Endothelial cell of umbilical vein (primary cell): Measurements from ENCODE around the gene ATXN7L1. TPM values are rescaled to one million over a fixed set of nuclear protein-coding genes. Genes with fewer than 3 reads are reported as not detected.

Source experiments
- BruUV-seq: library from RNA; stranded (reverse); fragments of 400-500 nt; replicated peaks from 2 replicates; lab custom pipeline; 2021; lab: Mats Ljungman, UMichigan
- CTCF ChIA-PET: fragments of 300-600, 350-600 bp; sonication (Branson Sonifier 250); formaldehyde crosslinking; loops from one replicate; lab custom pipeline; 2021; ENCODE audit warnings: antibody characterized with exemption, inconsistent platforms; lab: Charles Lee
- POLR2A ChIA-PET: fragments of 300-600, 350-600 bp; sonication (Branson Sonifier 250); formaldehyde crosslinking; loops from one replicate; lab custom pipeline; 2021; ENCODE audit warnings: antibody characterized with exemption, inconsistent platforms; lab: Charles Lee
- DNase-seq: peaks from one replicate; pipeline ENCODE4 v3.0.0-alpha.2; 2011; ENCODE audit warnings: low read depth, low spot score
- FAIRE-seq: peaks from 2 replicates; lab custom pipeline; 2011; peaks lifted over from hg19 to GRCh38; lab: Jason Lieb, UNC
- H2AFZ ChIP-seq: 2 replicates; pipeline ENCODE4 v1.6.0; 2012; ENCODE audit warnings: low read depth, low read length, control low read depth, inconsistent platforms
- H3K27ac ChIP-seq: 2 replicates; pipeline ENCODE4 v1.5.1; 2011; ENCODE audit warnings: low read depth, mild to moderate bottlenecking, control low read depth, low read length, moderate library complexity; ENCODE audit not compliant: insufficient read depth
- H3K27me3 ChIP-seq, 2 experiments: 2 replicates each; pipeline versions ENCODE4 v1.6.0 to v1.6.1; 2011; ENCODE audit warnings: low read length in 2 of 2, mixed read lengths in 1 of 2; ENCODE audit not compliant: control insufficient read depth in 2 of 2, insufficient read depth in 2 of 2
- H3K36me3 ChIP-seq, 2 experiments: 2 replicates in 1 of 2; 3 replicates in 1 of 2; pipeline ENCODE4 v1.5.1; 2011; ENCODE audit warnings: low read length in 2 of 2, mild to moderate bottlenecking in 1 of 2, moderate library complexity in 1 of 2; ENCODE audit not compliant: control insufficient read depth in 2 of 2, insufficient read depth in 2 of 2; ENCODE audit errors: extremely low read depth in 1 of 2
- H3K4me1 ChIP-seq: 3 replicates; pipeline ENCODE4 v1.5.1; 2011; ENCODE audit warnings: mild to moderate bottlenecking, low read length; ENCODE audit not compliant: control insufficient read depth, insufficient read depth; ENCODE audit errors: extremely low read depth
- H3K4me2 ChIP-seq: 2 replicates; pipeline ENCODE4 v1.6.1; 2011; ENCODE audit warnings: low read length, control low read depth, mixed read lengths; ENCODE audit not compliant: insufficient read depth
- H3K4me3 ChIP-seq, 3 experiments: fragments of 200-600 bp in 1 of 3; sonication (generic), shearing (Covaris generic) in 1 of 3; replicated peaks in 1 of 3; 2 replicates each; pipeline ENCODE4 v1.5.1; 2011 to 2016; ENCODE audit warnings: control low read depth in 3 of 3, low read length in 3 of 3, mild to moderate bottlenecking in 2 of 3, inconsistent platforms in 1 of 3, low read depth in 1 of 3, moderate library complexity in 1 of 3; ENCODE audit not compliant: insufficient read depth in 1 of 3
- H3K79me2 ChIP-seq: 2 replicates; pipeline ENCODE4 v1.6.0; 2012; ENCODE audit warnings: low read length, inconsistent platforms; ENCODE audit not compliant: control insufficient read depth, insufficient read depth
- H3K9ac ChIP-seq: replicated peaks from 2 replicates; pipeline ENCODE3; 2011; ENCODE audit warnings: low read length, control low read depth; ENCODE audit not compliant: insufficient read depth; ENCODE audit errors: extremely low read depth
- H3K9me1 ChIP-seq: replicated peaks from 3 replicates; pipeline ENCODE4 v1.6.0; 2011; ENCODE audit warnings: mild to moderate bottlenecking, low read length; ENCODE audit not compliant: control insufficient read depth, insufficient read depth; ENCODE audit errors: extremely low read depth
- H3K9me3 ChIP-seq: replicated peaks from 2 replicates; pipeline ENCODE4 v1.5.1; 2012; ENCODE audit warnings: low read length, inconsistent platforms; ENCODE audit not compliant: control insufficient read depth, insufficient read depth
- H4K20me1 ChIP-seq: replicated peaks from 2 replicates; pipeline ENCODE3; 2011; ENCODE audit warnings: mild to moderate bottlenecking, low read length; ENCODE audit not compliant: control insufficient read depth, insufficient read depth; ENCODE audit errors: extremely low read depth
- EZH2 ChIP-seq: IDR thresholded peaks from 2 replicates; pipeline ENCODE4 v1.6.1; 2012; ENCODE audit warnings: borderline replicate concordance, low read depth, mild to moderate bottlenecking, moderate library complexity, low read length, inconsistent platforms; ENCODE audit not compliant: severe bottlenecking
- FOS ChIP-seq: IDR thresholded peaks from 2 replicates; pipeline ENCODE4 v1.6.1; 2011; ENCODE audit warnings: mild to moderate bottlenecking, low read length, moderate library complexity, borderline replicate concordance; ENCODE audit not compliant: insufficient read depth
- GATA2 ChIP-seq: IDR thresholded peaks from 2 replicates; pipeline ENCODE4 v1.7.0; 2011; ENCODE audit warnings: low read depth, mild to moderate bottlenecking, moderate library complexity, mixed read lengths, low read length; ENCODE audit not compliant: insufficient read length, insufficient read depth
- JUN ChIP-seq: IDR thresholded peaks from 2 replicates; pipeline ENCODE4 v1.6.1; 2011; ENCODE audit warnings: borderline replicate concordance, low read depth; ENCODE audit not compliant: insufficient read length, insufficient read depth
- MYC ChIP-seq: IDR thresholded peaks from one replicate; pipeline ENCODE4 v1.6.1; 2011; ENCODE audit warnings: mild to moderate bottlenecking, low read depth, low read length
- POLR2A ChIP-seq: IDR thresholded peaks from 2 replicates; pipeline ENCODE4 v1.6.1; 2012; ENCODE audit warnings: low read depth, mild to moderate bottlenecking, control low read depth, low read length
- POLR2AphosphoS5 ChIP-seq: IDR thresholded peaks from 2 replicates; pipeline ENCODE4 v1.6.1; 2012; ENCODE audit warnings: low read depth, mild to moderate bottlenecking, control low read depth, low read length, moderate library complexity; ENCODE audit not compliant: insufficient read depth
- dilution Hi-C: fragments of 300-500 bp; cut with MboI; formaldehyde crosslinking; loops from one replicate; pipeline ENCODE4 v1.15.0; 2019; ENCODE audit warnings: low sequenced_read_pairs; ENCODE audit not compliant: extremely low pct_ligation_motif_present
- intact Hi-C: fragments of 100-400 bp; cut with micrococcal nuclease; formaldehyde crosslinking; loops from one replicate; pipeline ENCODE4 v1.10.0; 2022
- polyA plus RNA-seq, 4 experiments: library from polyadenylated mRNA; depleted of rRNA in 3 of 4; stranded (reverse) in 3 of 4; unstranded in 1 of 4; fragments of >200 nt; gene quantifications; 2 replicates each; pipeline versions ENCODE4 v1.2.1 to v1.2.3, GENCODE V29; 2011 to 2012; ENCODE audit warnings: missing spikeins in 1 of 4
- total RNA-seq: library from RNA; stranded (reverse); gene quantifications from 2 replicates; pipeline ENCODE4 v1.2.3, GENCODE V29; 2021
- TF ChIP-seq, protein P1 (sequence below): IDR thresholded peaks from 2 replicates; pipeline ENCODE4 v1.6.1; 2011; ENCODE audit not compliant: insufficient read depth, insufficient read length
- TF ChIP-seq, protein P2 (sequence below), 2 donors: IDR thresholded peaks; 1 replicate in 1 of 2; 2 replicates in 1 of 2; pipeline ENCODE4 v1.5.1; 2011; ENCODE audit warnings: low read length in 2 of 2, mild to moderate bottlenecking in 2 of 2, moderate library complexity in 2 of 2, control low read depth in 1 of 2, inconsistent platforms in 1 of 2, low read depth in 1 of 2; ENCODE audit not compliant: insufficient read depth in 1 of 2; ENCODE audit errors: extremely low read depth in 1 of 2

The ATXN7L1 gene
- total and polyA plus RNA-seq, 2 donors (not counting 3 experiments of a cell fraction or from before 2014, with no cell fraction given), result 4.6 to 15.6 TPM

DNA sequence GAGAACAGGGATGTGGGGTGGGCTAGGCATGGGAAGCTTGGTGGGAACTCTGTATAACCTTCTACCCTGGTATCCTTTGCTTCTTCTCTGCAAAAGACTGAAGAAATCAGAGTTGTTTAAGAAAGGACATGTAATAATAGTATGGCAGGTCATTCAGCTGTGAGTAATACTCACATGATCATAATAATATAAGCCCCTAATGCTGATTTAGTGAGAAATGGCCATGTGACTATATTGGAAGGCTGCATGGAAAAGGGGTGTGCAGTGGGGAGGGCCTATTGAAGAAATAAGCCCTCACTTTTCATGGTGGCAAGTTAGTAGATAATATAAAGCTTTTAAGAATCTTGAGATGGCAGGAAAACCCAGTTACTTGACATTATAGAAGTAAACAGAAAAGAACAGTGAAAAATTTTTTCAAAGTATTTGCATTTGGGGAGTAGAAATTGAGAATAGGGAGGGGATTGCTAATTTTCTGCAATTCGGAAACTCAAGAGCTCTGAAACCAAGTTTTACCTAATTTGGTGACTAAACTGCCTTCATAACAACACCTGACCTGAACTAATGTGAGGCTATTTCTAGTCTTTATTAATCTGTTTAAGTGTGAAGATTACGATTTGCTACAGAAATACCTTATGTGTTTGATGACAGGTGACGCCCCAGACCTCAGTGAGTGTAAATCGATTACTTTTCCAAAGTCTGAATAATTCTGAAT is 44.4 kb downstream of the ATXN7L1 start:
- no TSS peak for BruUV-seq
- POLR2A ChIA-PET, result no interaction called here
- peak overlapping the region; percentile 19 for H3K4me2 ChIP-seq
- CTCF ChIA-PET, result interaction anchor here (1.0 to 1.7 kb wide), 2 partner anchors 23 to 45 kb away, joined by 3 to 5 read pairs; no protein-coding TSS in a partner anchor
- H3K27ac ChIP-seq, result peak overlapping the region; percentile 53
- H3K4me1 ChIP-seq, result peaks cover 28% of the 10 kb centered on the region
- no peaks in the 10 kb centered on the region for H3K27me3 ChIP-seq
- TF ChIP-seq POLR2A (no peak), MYC (no peak), FOS (no peak), EZH2 (no peak), GATA2 (no peak), JUN (no peak), POLR2AphosphoS5 (no peak)
- TF ChIP-seq, protein P1, sequence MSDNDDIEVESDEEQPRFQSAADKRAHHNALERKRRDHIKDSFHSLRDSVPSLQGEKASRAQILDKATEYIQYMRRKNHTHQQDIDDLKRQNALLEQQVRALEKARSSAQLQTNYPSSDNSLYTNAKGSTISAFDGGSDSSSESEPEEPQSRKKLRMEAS, result peak; percentile 19
- TF ChIP-seq, protein P2, sequence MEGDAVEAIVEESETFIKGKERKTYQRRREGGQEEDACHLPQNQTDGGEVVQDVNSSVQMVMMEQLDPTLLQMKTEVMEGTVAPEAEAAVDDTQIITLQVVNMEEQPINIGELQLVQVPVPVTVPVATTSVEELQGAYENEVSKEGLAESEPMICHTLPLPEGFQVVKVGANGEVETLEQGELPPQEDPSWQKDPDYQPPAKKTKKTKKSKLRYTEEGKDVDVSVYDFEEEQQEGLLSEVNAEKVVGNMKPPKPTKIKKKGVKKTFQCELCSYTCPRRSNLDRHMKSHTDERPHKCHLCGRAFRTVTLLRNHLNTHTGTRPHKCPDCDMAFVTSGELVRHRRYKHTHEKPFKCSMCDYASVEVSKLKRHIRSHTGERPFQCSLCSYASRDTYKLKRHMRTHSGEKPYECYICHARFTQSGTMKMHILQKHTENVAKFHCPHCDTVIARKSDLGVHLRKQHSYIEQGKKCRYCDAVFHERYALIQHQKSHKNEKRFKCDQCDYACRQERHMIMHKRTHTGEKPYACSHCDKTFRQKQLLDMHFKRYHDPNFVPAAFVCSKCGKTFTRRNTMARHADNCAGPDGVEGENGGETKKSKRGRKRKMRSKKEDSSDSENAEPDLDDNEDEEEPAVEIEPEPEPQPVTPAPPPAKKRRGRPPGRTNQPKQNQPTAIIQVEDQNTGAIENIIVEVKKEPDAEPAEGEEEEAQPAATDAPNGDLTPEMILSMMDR (IDR thresholded peaks at IDR 0.05; ENCODE audit: extremely low read depth in 1 of 2, insufficient read depth in 1 of 2, low read depth in 1 of 2, low read length in 2 of 2), result no peak
- H3K9me1 ChIP-seq, result no peaks in the 10 kb centered on the region
- intact Hi-C loops, result no loop called here
- FAIRE-seq, result no peak
- DNase-seq, result peak; percentile 37
- no peaks in the 10 kb centered on the region for H4K20me1 ChIP-seq
- H3K4me3 ChIP-seq, result no peak overlapping the region
- no peak overlapping the region for H2AFZ ChIP-seq
- dilution Hi-C loops, result no loop called here
- no peaks in the 10 kb centered on the region for H3K36me3 ChIP-seq
- H3K79me2 ChIP-seq, result no peaks in the 10 kb centered on the region
- no peak overlapping the region for H3K9ac ChIP-seq
- H3K9me3 ChIP-seq, result no peaks in the 10 kb centered on the region
